ENCODE results near the gene ZNF385B. TPM values are rescaled to one million over a fixed set of nuclear protein-coding genes. Genes with fewer than 3 reads are reported as not detected.

ZNF385B gene
- total and polyA plus RNA-seq, 4 donors: 13.5 to 70.8 (median 45.2) TPM

- Histone ChIP-seq H3K4me1 (ENCODE audit: control insufficient read depth in 5 of 5, insufficient read depth in 5 of 5, low read length in 5 of 5) (no peaks in the 10 kb centered on the region), H3K9me3 (ENCODE audit: control insufficient read depth in 4 of 4, insufficient read depth in 3 of 4, low read length in 3 of 4) (no peaks in the 10 kb centered on the region), H3K4me3 (no peak overlapping the region), H3K27me3 (ENCODE audit: control insufficient read depth in 3 of 3, insufficient read depth in 3 of 3, low read length in 2 of 3) (no peaks in the 10 kb centered on the region), H3K36me3 (ENCODE audit: control insufficient read depth in 4 of 4, insufficient read depth in 4 of 4, low read length in 4 of 4) (no peaks in the 10 kb centered on the region), H3K27ac (ENCODE audit: low read depth in 1 of 2, low read length in 1 of 2) (no peak overlapping the region), H3K9ac (ENCODE audit: insufficient read depth in 1 of 2, low read length in 2 of 2) (no peak overlapping the region)
- WGBS, 2 donors: 68 to 82% methylated on average over 1 of the region's 1 CpG
- DNase-seq: no peak
- ATAC-seq (ENCODE audit: insufficient read depth, low FRiP score): no peak
- no peak for TF ChIP-seq CTCF (IDR thresholded peaks at IDR 0.05; ENCODE audit: control extremely low read depth, extremely low read depth)
Measured at GRCh38 chr2:179661986-179662385, 199.4 kb downstream of the ZNF385B start.

- no peak for DNase-seq
- WGBS, 2 donors: 85 to 90% methylated on average over 6 of the region's 6 CpGs
- Histone ChIP-seq H3K9ac (ENCODE audit: insufficient read depth in 1 of 2, low read length in 2 of 2) (no peak overlapping the region), H3K27me3 (ENCODE audit: control insufficient read depth in 3 of 3, insufficient read depth in 3 of 3, low read length in 2 of 3) (no peaks in the 10 kb centered on the region), H3K27ac (ENCODE audit: low read depth in 1 of 2, low read length in 1 of 2) (no peak overlapping the region), H3K4me1 (ENCODE audit: control insufficient read depth in 5 of 5, insufficient read depth in 5 of 5, low read length in 5 of 5) (peaks cover 0 to 4% (median 0%) of the 10 kb centered on the region in 5 donors), H3K4me3 (no peak overlapping the region), H3K36me3 (ENCODE audit: control insufficient read depth in 4 of 4, insufficient read depth in 4 of 4, low read length in 4 of 4) (no peaks in the 10 kb centered on the region), H3K9me3 (ENCODE audit: control insufficient read depth in 4 of 4, insufficient read depth in 3 of 4, low read length in 3 of 4) (no peaks in the 10 kb centered on the region)
- no peak for TF ChIP-seq CTCF (IDR thresholded peaks at IDR 0.05; ENCODE audit: control extremely low read depth, extremely low read depth)
- no peak for ATAC-seq (ENCODE audit: insufficient read depth, low FRiP score)
Measured at GRCh38 chr2:179657068-179657595, 204.3 kb downstream of the ZNF385B start.

GRCh38 chr2:179655627-179656026, 205.8 kb downstream of the ZNF385B start:
- no peak for DNase-seq
- TF ChIP-seq CTCF (IDR thresholded peaks at IDR 0.05; ENCODE audit: control extremely low read depth, extremely low read depth): no peak
- 73 to 77% methylated on average over 2 of the region's 2 CpGs for WGBS, 2 donors
- ATAC-seq (ENCODE audit: insufficient read depth, low FRiP score): no peak
- peaks cover 0 to 8% (median 0%) of the 10 kb centered on the region in 5 donors for H3K4me1 ChIP-seq (ENCODE audit: control insufficient read depth in 5 of 5, insufficient read depth in 5 of 5, low read length in 5 of 5)
- no peaks in the 10 kb centered on the region for H3K9me3 ChIP-seq (ENCODE audit: control insufficient read depth in 4 of 4, insufficient read depth in 3 of 4, low read length in 3 of 4)
- H3K9ac ChIP-seq (ENCODE audit: insufficient read depth in 1 of 2, low read length in 2 of 2): no peak overlapping the region
- no peak overlapping the region for H3K4me3 ChIP-seq
- H3K27ac ChIP-seq (ENCODE audit: low read depth in 1 of 2, low read length in 1 of 2): no peak overlapping the region
- no peaks in the 10 kb centered on the region for H3K36me3 ChIP-seq (ENCODE audit: control insufficient read depth in 4 of 4, insufficient read depth in 4 of 4, low read length in 4 of 4)
- H3K27me3 ChIP-seq (ENCODE audit: control insufficient read depth in 3 of 3, insufficient read depth in 3 of 3, low read length in 2 of 3): no peaks in the 10 kb centered on the region

GRCh38 chr2:179654806-179655205, 206.6 kb downstream of the ZNF385B start:
- WGBS, 2 donors: 79 to 86% methylated on average over 2 of the region's 2 CpGs
- H3K27me3 ChIP-seq (ENCODE audit: control insufficient read depth in 3 of 3, insufficient read depth in 3 of 3, low read length in 2 of 3): no peaks in the 10 kb centered on the region

More at GRCh38 chr2:179654806-179655205, 206.6 kb downstream of the ZNF385B start:
- no peak for ATAC-seq (ENCODE audit: insufficient read depth, low FRiP score)
- H3K4me3 ChIP-seq: no peak overlapping the region
- no peaks in the 10 kb centered on the region for H3K36me3 ChIP-seq (ENCODE audit: control insufficient read depth in 4 of 4, insufficient read depth in 4 of 4, low read length in 4 of 4)
- no peak overlapping the region for H3K27ac ChIP-seq (ENCODE audit: low read depth in 1 of 2, low read length in 1 of 2)
- no peak overlapping the region for H3K9ac ChIP-seq (ENCODE audit: insufficient read depth in 1 of 2, low read length in 2 of 2)
- no peak for DNase-seq
- H3K4me1 ChIP-seq (ENCODE audit: control insufficient read depth in 5 of 5, insufficient read depth in 5 of 5, low read length in 5 of 5): peaks cover 0 to 8% (median 0%) of the 10 kb centered on the region in 5 donors
- TF ChIP-seq CTCF (IDR thresholded peaks at IDR 0.05; ENCODE audit: control extremely low read depth, extremely low read depth): no peak
- H3K9me3 ChIP-seq (ENCODE audit: control insufficient read depth in 4 of 4, insufficient read depth in 3 of 4, low read length in 3 of 4): no peaks in the 10 kb centered on the region

Measured in lung (tissue), 12 donors.